C4-2B (cell line): Measurements from ENCODE around the gene TGFBR2.
"Not testable (repeated sequence)": the region's sequence is repeated elsewhere in the genome, so short reads cannot be mapped to it uniquely, and the experiment has no call there.

Experiments used
- H3K27ac ChIP-seq: fragments of 450-650 bp; 2 replicates; pipeline ENCODE4 v1.5.1; 2017
- CTCF ChIP-seq: fragments of 450-650 bp; conservative IDR thresholded peaks from 2 replicates; pipeline ENCODE4 v1.5.1; 2017; ENCODE audit warnings: mild to moderate bottlenecking
- ZFX ChIP-seq: fragments of 450-650 bp; IDR thresholded peaks from 2 replicates; pipeline ENCODE4 v1.6.1; 2017

TGFBR2 gene

GRCh38 chr3:30666572-30667279, 60.3 kb downstream of the TGFBR2 start:
- TF ChIP-seq CTCF (no peak), ZFX (no peak)
- no peak overlapping the region for H3K27ac ChIP-seq

GRCh38 chr3:30667280-30667651, 60.9 kb downstream of the TGFBR2 start:
- no peak overlapping the region for H3K27ac ChIP-seq
- TF ChIP-seq CTCF, result no peak
- no peak for TF ChIP-seq ZFX

- no peak overlapping the region for H3K27ac ChIP-seq
- TF ChIP-seq CTCF (no peak), ZFX (no peak)
Measured at GRCh38 chr3:30668051-30668609, 61.7 kb downstream of the TGFBR2 start.

GRCh38 chr3:30669360-30669934, 63.0 kb downstream of the TGFBR2 start:
- H3K27ac ChIP-seq, result not testable (repeated sequence)

GRCh38 chr3:30670292-30670691, 63.9 kb downstream of the TGFBR2 start:
- TF ChIP-seq CTCF (no peak), ZFX (no peak)
- H3K27ac ChIP-seq, result no peak overlapping the region

- H3K27ac ChIP-seq, result no peak overlapping the region
- TF ChIP-seq ZFX (no peak), CTCF (no peak)
Measured at GRCh38 chr3:30671527-30672286, 65.3 kb downstream of the TGFBR2 start.

GRCh38 chr3:30672287-30672735, 65.9 kb downstream of the TGFBR2 start:
- TF ChIP-seq ZFX (no peak), CTCF (no peak)
- no peak overlapping the region for H3K27ac ChIP-seq
